ENCODE measurements around the gene CRYBG3.

GRCh38 chr3:97896547-97896946 is 74.7 kb downstream of the CRYBG3 start:
- no peak; the same call in 1 of the 2 replicates for TF ChIP-seq CTCF (conservative IDR thresholded peaks at IDR 0.05)
- no peak for TF ChIP-seq EZH2 (IDR thresholded peaks at IDR 0.05; ENCODE audit: low read depth)
